ENCODE data around the gene OSBPL2. TPM values are rescaled to one million over a fixed set of nuclear protein-coding genes. Genes with fewer than 3 reads are reported as not detected.

The OSBPL2 gene
- total and polyA plus RNA-seq, 12 donors, result 12.6 to 55.7 (median 39.8) TPM

GRCh38 chr20:62263396-62263795, 25.1 kb downstream of the OSBPL2 start:
- DNase-seq (no peak), ATAC-seq (no peak)
- Histone ChIP-seq H3K4me1 (peaks cover 0 to 29% (median 18%) of the 10 kb centered on the region in 9 donors), H3K9me3 (peaks cover 0 to 9% (median 0%) of the 10 kb centered on the region in 11 donors), H3K27ac (no peak overlapping the region), H3K4me3 (no peak overlapping the region), H3K27me3 (no peaks in the 10 kb centered on the region), H3K36me3 (peaks cover 0 to 99% (median 57%) of the 10 kb centered on the region in 9 donors)
- no peak for TF ChIP-seq CTCF (IDR thresholded peaks at IDR 0.05)
- WGBS, 2 donors, result 95 to 97% methylated on average over 14 of the region's 14 CpGs
- intact Hi-C loops (cut with DNase I), result no loop called here

GRCh38 chr20:62265365-62265764, 27.0 kb downstream of the OSBPL2 start:
- ATAC-seq (no peak), DNase-seq (no peak)
- Histone ChIP-seq H3K27me3 (no peaks in the 10 kb centered on the region), H3K36me3 (peaks cover 0 to 96% (median 41%) of the 10 kb centered on the region in 9 donors), H3K27ac (no peak overlapping the region), H3K4me3 (no peak overlapping the region), H3K4me1 (peaks cover 0 to 20% (median 9%) of the 10 kb centered on the region in 9 donors), H3K9me3 (peaks cover 0 to 9% (median 0%) of the 10 kb centered on the region in 11 donors)
- 98 to 100% methylated on average over 1 of the region's 1 CpG for WGBS, 2 donors
- TF ChIP-seq CTCF (IDR thresholded peaks at IDR 0.05), result no peak
- intact Hi-C loops (cut with DNase I), result no loop called here

- intact Hi-C loops (cut with DNase I), result no loop called here
- peaks cover 0 to 20% (median 9%) of the 10 kb centered on the region in 9 donors for H3K4me1 ChIP-seq
- peaks cover 0 to 9% (median 0%) of the 10 kb centered on the region in 11 donors for H3K9me3 ChIP-seq
- TF ChIP-seq CTCF (IDR thresholded peaks at IDR 0.05), result no peak
- H3K27ac ChIP-seq, result no peak overlapping the region
- no peaks in the 10 kb centered on the region for H3K27me3 ChIP-seq
- peaks cover 0 to 90% (median 37%) of the 10 kb centered on the region in 9 donors for H3K36me3 ChIP-seq
- no peak for ATAC-seq
- WGBS, 2 donors, result 93 to 94% methylated on average over 10 of the region's 10 CpGs
- no peak overlapping the region for H3K4me3 ChIP-seq
- no peak for DNase-seq
Measured at GRCh38 chr20:62266340-62266739, 28.0 kb downstream of the OSBPL2 start.

GRCh38 chr20:62266851-62267250, 28.5 kb downstream of the OSBPL2 start:
- H3K36me3 ChIP-seq, result peaks cover 0 to 90% (median 38%) of the 10 kb centered on the region in 9 donors
- H3K9me3 ChIP-seq, result peaks cover 0 to 9% (median 0%) of the 10 kb centered on the region in 11 donors
- no peaks in the 10 kb centered on the region for H3K27me3 ChIP-seq
- no peak overlapping the region for H3K4me3 ChIP-seq
- 96 to 97% methylated on average over 13 of the region's 13 CpGs for WGBS, 2 donors
- DNase-seq (no peak), ATAC-seq (peak in 1 of 8 donors; percentile 23)
- intact Hi-C loops (cut with DNase I), result no loop called here
- H3K4me1 ChIP-seq, result peaks cover 0 to 20% (median 9%) of the 10 kb centered on the region in 9 donors
- H3K27ac ChIP-seq, result peak overlapping the region in 7 of 10 donors; percentile 14 to 62 (median 48)
- no peak for TF ChIP-seq CTCF (IDR thresholded peaks at IDR 0.05)
